ENCODE data around the gene KLHL5.

DNA sequence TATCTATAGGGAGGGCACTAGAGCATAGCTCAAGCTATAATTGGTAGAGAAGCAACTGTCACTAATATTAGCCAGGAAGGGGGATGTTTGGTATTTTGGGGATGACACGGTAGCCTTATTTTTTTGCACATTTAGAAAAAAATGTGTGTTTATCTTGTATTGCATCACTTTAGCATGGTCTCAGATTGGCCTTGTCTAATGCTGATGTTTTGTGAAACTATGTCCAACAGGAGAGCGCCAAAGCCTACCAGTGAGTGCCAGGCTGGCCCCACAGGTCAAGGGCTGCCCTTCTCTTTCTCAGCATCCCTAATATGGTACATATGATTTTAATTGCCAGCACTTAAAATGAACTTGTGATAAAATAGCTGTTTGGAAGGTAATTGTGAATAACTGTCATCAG, 95.5 kb downstream of the KLHL5 start:
- TF ChIP-seq, protein P1, sequence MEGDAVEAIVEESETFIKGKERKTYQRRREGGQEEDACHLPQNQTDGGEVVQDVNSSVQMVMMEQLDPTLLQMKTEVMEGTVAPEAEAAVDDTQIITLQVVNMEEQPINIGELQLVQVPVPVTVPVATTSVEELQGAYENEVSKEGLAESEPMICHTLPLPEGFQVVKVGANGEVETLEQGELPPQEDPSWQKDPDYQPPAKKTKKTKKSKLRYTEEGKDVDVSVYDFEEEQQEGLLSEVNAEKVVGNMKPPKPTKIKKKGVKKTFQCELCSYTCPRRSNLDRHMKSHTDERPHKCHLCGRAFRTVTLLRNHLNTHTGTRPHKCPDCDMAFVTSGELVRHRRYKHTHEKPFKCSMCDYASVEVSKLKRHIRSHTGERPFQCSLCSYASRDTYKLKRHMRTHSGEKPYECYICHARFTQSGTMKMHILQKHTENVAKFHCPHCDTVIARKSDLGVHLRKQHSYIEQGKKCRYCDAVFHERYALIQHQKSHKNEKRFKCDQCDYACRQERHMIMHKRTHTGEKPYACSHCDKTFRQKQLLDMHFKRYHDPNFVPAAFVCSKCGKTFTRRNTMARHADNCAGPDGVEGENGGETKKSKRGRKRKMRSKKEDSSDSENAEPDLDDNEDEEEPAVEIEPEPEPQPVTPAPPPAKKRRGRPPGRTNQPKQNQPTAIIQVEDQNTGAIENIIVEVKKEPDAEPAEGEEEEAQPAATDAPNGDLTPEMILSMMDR (IDR thresholded peaks at IDR 0.05; ENCODE audit: borderline replicate concordance, extremely low read depth, low read length, poor library complexity, severe bottlenecking) = no peak
- TF ChIP-seq EZH2 (IDR thresholded peaks at IDR 0.05; ENCODE audit: borderline replicate concordance, low read depth, low read length, severe bottlenecking) = no peak

All from DND-41 (cell line).